Dedifferentiated amniotic fluid mesenchymal stem cell (primary cell): ENCODE data around the gene SCN8A.

ENCODE experiments used
- DNase-seq: peaks from one replicate; pipeline ENCODE4 v3.0.0-alpha.2; 2016; ENCODE audit errors: extremely low spot score

The SCN8A gene

GRCh38 chr12:51669271-51669670, 78.2 kb downstream of the SCN8A start:
- DNase-seq: no peak

GRCh38 chr12:51669996-51670395, 79.0 kb downstream of the SCN8A start:
- no peak for DNase-seq

GRCh38 chr12:51672334-51672733, 81.3 kb downstream of the SCN8A start:
- no peak for DNase-seq

- DNase-seq: no peak
These were observed 84.2 kb downstream of the SCN8A start for GRCh38 chr12:51675071-51675803.

DNA sequence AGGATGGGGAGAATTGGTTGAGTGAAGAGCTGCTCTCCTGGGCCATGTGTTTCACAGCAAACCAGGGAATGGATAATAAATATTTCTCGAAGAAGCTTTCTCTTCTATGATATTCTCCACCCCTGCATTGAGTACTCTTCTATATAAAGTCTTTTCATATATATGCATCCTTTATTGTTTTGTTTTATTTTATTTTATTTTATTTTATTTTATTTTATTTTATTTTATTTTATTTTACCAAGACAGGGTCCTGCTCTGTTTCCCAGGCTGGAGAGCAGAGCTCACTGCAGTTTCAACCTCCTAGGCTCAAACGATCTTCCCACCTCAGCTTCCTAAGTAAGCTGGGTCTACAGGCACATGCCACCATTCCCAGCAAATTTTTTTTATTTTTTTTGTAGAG, 85.8 kb downstream of the SCN8A start:
- no peak for DNase-seq

DNA sequence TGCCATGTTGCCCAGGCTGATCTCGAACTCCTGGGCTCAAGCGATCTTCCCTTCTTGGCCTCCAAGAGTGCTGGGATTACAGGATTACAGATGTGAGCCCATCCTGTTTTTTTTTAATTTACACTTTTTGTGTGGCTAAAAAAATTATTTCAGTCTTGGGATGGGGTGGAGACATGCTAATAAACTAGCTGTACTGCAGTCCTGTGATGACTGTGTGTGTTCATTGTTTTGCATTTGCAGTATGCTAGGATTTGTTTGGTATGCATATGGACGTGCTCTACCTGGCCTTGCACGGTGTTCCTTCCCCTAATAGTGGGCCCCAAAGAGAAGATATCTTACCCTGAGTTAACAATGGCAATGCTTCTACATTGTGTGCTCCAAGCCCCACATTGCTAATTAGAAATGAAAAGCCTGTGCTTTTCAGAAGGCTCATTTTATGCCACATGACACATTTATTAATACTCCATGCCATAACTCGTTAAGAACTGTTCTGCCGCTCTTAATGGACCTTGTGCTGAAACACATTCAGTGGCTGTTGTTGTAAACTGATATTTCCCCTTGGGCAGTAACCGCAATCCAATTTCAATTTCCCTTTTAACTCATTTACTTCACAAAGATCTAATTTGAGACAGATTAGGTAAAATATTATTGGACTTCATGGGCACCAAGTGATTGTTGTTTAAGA, 86.4 kb downstream of the SCN8A start:
- DNase-seq: no peak

- DNase-seq: no peak
These were observed 87.2 kb downstream of the SCN8A start for GRCh38 chr12:51678086-51678724.

- no peak for DNase-seq
These were observed 91.9 kb downstream of the SCN8A start for GRCh38 chr12:51682981-51683380.

GRCh38 chr12:51683763-51684357, 92.8 kb downstream of the SCN8A start:
- DNase-seq: peak; percentile 88

GRCh38 chr12:51686727-51687126, 95.7 kb downstream of the SCN8A start:
- no peak for DNase-seq

- no peak for DNase-seq
These were observed 96.1 kb downstream of the SCN8A start for GRCh38 chr12:51687177-51687576.

GRCh38 chr12:51687614-51688013, 96.6 kb downstream of the SCN8A start:
- peak; percentile 85 for DNase-seq

DNA sequence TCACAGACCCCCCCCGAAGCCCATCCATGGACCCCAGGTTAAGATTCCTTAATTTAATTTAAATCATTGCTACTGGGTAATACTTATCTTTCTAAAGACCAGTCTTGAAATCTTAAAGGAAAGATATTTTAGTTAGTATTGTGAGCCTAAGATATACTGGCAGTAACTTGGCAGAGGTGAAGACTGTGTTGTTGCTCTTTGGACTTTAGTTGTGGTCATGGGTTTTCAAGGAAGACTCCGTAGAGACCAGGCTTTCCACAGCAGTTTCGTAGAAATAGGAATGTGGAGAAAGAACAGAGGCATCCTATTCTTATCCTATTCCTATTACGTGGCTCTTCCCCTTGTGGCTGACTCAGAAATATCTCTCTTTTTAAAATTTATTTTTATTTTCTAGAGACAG, 99.0 kb downstream of the SCN8A start:
- no peak for DNase-seq

DNA sequence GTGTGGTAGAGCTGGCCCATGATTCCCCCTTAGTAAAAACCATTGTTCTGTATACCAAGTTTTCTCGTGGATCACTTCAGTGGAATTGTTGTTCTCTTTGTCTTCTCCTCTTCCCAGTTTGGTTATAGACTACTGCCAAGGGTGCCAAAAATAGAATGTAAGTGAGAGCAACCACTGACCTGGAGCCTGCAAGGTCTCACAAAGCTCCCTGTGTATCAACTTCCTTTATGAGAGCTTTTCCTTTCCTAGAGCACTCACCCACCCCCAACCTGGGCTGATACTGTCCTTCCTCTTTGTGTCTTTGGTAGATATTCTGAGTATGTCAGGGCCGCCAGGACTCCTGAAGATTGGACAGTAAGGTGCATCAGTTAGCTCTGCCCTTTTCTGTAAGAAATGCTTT, 101.0 kb downstream of the SCN8A start:
- no peak for DNase-seq

DNA sequence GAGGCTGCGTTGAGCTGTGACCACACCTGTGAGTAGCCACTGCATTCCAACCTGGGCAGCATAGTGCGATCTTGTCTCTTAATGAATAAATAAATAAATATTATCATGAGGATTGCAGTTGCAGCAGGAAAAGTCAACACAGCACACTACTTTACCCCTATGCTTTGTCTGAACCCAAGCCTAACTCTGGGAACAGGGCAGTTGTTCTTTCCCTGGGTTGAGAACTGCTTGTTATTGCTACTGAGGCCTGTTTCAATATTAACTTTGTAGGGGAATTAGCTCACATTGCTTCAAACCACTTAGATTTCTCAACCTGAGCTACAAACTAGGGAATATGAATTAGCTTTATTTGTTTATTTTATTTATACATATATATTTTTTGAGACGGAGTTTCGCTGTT, 102.5 kb downstream of the SCN8A start:
- no peak for DNase-seq

DNA sequence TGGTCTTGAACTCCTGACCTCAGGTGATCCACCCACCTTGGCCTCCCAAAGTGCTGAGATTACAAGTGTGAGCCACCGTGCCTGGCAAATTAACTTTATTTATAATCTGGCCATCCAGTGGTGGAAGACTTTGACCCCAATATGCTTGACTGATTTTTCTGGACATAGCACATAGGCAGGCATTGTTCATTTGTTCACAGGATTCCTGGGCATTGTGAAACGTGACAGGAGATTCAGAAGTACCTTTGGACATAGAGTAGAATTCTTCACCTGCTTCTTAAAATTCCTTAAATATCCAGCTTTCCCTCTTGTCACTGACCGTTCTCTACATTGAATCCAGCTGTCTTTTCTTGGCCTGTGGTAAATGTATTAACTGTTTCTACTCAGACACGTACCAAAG, 103.1 kb downstream of the SCN8A start:
- DNase-seq: no peak

DNA sequence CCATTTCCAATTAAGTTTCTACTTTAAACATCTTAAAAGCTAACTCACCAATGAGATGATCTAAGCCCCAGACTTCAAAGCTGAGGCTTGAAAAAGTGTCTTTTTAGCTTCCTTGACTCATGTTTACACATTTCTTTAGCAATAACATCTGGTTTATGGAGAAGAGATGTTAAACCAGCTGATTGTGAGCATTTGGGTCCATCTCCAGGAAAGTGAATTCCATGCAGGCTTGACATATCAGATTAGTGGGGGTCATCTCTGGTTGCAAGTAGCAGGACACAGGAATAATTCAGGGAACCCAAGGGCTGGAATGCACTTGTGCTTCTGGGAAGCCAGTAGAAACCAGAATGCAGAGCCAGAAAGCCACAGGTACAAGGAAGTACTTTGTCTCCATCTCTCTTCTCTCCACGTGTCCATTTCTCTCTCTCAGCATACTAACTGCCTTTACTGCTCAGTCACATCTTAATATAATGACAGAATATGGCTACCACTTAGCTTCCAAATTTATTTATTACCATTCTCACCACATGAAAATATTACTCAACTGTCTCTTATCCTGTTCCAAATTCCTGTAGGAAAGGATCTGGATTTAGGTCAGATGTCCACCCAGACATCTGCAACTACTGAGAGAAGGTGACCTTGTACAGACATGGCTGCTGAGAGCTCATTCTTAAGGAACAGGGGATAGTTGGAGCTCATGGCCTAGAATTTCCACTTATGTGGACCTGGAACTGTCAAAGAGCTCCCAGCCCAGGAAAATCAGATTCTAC, 104.4 kb downstream of the SCN8A start:
- no peak for DNase-seq

- DNase-seq: no peak
These were observed 108.2 kb downstream of the SCN8A start for GRCh38 chr12:51699219-51699618.

GRCh38 chr12:51700887-51701286, 109.9 kb downstream of the SCN8A start:
- no peak for DNase-seq

- DNase-seq: no peak
These were observed 111.6 kb downstream of the SCN8A start for GRCh38 chr12:51702587-51702986.

DNA sequence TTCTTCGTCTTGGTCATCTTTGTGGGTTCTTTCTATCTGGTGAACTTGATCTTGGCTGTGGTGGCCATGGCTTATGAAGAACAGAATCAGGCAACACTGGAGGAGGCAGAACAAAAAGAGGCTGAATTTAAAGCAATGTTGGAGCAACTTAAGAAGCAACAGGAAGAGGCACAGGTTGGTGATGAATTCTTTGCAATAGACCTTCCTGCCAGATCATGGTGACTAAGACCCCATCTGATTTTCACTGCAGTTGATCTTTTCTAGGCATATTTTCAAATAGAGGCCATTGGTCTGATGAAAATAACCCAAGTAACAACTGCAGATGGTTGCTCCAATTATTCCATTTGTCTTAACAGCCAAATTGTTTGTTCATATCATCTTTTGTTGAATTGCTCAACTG, 114.4 kb downstream of the SCN8A start:
- DNase-seq: no peak

GRCh38 chr12:51706206-51706605, 115.2 kb downstream of the SCN8A start:
- no peak for DNase-seq
